GM06990 (cell line): ENCODE results near the gene KLHDC9.

ENCODE experiments used
- DNase-seq: peaks from one replicate; pipeline ENCODE4 v3.0.0-alpha.2; 2011; ENCODE audit not compliant: insufficient read length; ENCODE audit errors: extremely low read depth
- H3K27me3 ChIP-seq: replicated peaks from 2 replicates; pipeline ENCODE4 v1.6.0; 2011; ENCODE audit warnings: low read length; ENCODE audit not compliant: control insufficient read depth, insufficient read depth
- H3K36me3 ChIP-seq: 2 replicates; pipeline ENCODE4 v1.5.1; 2011; ENCODE audit warnings: low read length; ENCODE audit not compliant: control insufficient read depth, insufficient read depth
- H3K4me3 ChIP-seq: replicated peaks from 2 replicates; pipeline ENCODE4 v1.5.1; 2011; ENCODE audit warnings: low read depth, mild to moderate bottlenecking, control low read depth, low read length
- TF ChIP-seq, protein P1 (sequence below): IDR thresholded peaks from 2 replicates; pipeline ENCODE4 v1.5.1; 2011; ENCODE audit warnings: low read length, control low read depth, mild to moderate bottlenecking, inconsistent platforms; ENCODE audit not compliant: insufficient read depth, poor library complexity, severe bottlenecking

Gene KLHDC9

GRCh38 chr1:161140755-161141400 is 42.7 kb downstream of the KLHDC9 start:
- no peak for DNase-seq
- Histone ChIP-seq H3K36me3 (no peaks in the 10 kb centered on the region; the same call in 1 of the 2 replicates), H3K4me3 (no peak overlapping the region), H3K27me3 (no peaks in the 10 kb centered on the region)
- TF ChIP-seq, protein P1, sequence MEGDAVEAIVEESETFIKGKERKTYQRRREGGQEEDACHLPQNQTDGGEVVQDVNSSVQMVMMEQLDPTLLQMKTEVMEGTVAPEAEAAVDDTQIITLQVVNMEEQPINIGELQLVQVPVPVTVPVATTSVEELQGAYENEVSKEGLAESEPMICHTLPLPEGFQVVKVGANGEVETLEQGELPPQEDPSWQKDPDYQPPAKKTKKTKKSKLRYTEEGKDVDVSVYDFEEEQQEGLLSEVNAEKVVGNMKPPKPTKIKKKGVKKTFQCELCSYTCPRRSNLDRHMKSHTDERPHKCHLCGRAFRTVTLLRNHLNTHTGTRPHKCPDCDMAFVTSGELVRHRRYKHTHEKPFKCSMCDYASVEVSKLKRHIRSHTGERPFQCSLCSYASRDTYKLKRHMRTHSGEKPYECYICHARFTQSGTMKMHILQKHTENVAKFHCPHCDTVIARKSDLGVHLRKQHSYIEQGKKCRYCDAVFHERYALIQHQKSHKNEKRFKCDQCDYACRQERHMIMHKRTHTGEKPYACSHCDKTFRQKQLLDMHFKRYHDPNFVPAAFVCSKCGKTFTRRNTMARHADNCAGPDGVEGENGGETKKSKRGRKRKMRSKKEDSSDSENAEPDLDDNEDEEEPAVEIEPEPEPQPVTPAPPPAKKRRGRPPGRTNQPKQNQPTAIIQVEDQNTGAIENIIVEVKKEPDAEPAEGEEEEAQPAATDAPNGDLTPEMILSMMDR = no peak

DNA sequence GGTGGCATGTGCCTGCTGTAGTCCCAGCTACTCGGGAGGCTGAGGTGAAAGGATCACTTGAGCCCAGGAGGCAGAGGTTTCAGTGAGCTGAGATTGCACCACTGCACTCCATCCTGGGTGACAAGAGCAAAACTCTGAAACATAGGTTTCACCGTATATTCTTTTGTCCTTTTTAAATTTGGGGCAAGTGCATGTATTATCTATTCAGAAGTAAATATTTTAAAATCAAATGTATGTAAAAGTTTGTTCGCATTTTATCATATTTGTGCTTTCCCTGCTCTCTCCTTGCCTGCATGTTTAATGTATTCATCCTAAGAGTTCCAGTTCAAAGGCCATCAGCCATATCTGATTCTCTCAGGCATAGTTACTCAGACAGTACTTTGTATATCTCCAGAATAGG is 47.7 kb downstream of the KLHDC9 start:
- H3K36me3 ChIP-seq = no peaks in the 10 kb centered on the region
- H3K27me3 ChIP-seq = no peaks in the 10 kb centered on the region
- no peak overlapping the region for H3K4me3 ChIP-seq
- TF ChIP-seq, protein P1 = no peak
- no peak for DNase-seq
